Left cardiac atrium (tissue), 4 donors: ENCODE data around the gene SPIRE2. TPM values are rescaled to one million over a fixed set of nuclear protein-coding genes. Genes with fewer than 3 reads are reported as not detected.
A peak's percentile ranks its signal among the peaks of the same experiment; 100 is the strongest.
"Not testable (repeated sequence)": the region's sequence is repeated elsewhere in the genome, so short reads cannot be mapped to it uniquely, and the experiment has no call there.

Experiments used
- ATAC-seq, 2 donors: fragments of 200-7000 bp; cut with Tn5 transposase; one replicate each; pipeline ENCODE4 v1.9.1; 2020; ENCODE audit warnings: mild to moderate bottlenecking in 2 of 2, moderate library complexity in 2 of 2
- DNase-seq: peaks from one replicate; pipeline ENCODE4 v3.0.0-alpha.2; 2020
- intact Hi-C, 2 donors: fragments of 100-400 bp; cut with DNase I; formaldehyde crosslinking; loops; one replicate each; pipeline versions ENCODE4 v1.14.1 to v1.15.1; 2022 to 2023
- long read RNA-seq: library from polyadenylated mRNA; unstranded; transcript quantifications from one replicate; pipeline ENCODE4 v2.0.0, GENCODE V29; 2021
- total RNA-seq, 2 donors: library from RNA; stranded (reverse); fragmentation: NEBNext Ultra II Directional; extraction: Animal tissue kit (Norgen Biotek cat#: 25700); gene quantifications; one replicate each; pipeline ENCODE4 v1.2.1, GENCODE V29; 2021
- donor health status: DM: no; HTN: yes; CAD: no.
- donor health status: DM: no; HTN: yes; CAD: no; lungs with severe emphysema.
- donor health status: DM: yes; HTN: yes; CAD: no.
- donor health status: Dilated cardiomyopathy.

The SPIRE2 gene, protein sequence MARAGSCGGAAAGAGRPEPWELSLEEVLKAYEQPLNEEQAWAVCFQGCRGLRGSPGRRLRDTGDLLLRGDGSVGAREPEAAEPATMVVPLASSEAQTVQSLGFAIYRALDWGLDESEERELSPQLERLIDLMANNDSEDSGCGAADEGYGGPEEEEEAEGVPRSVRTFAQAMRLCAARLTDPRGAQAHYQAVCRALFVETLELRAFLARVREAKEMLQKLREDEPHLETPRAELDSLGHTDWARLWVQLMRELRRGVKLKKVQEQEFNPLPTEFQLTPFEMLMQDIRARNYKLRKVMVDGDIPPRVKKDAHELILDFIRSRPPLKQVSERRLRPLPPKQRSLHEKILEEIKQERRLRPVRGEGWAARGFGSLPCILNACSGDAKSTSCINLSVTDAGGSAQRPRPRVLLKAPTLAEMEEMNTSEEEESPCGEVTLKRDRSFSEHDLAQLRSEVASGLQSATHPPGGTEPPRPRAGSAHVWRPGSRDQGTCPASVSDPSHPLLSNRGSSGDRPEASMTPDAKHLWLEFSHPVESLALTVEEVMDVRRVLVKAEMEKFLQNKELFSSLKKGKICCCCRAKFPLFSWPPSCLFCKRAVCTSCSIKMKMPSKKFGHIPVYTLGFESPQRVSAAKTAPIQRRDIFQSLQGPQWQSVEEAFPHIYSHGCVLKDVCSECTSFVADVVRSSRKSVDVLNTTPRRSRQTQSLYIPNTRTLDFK
- 1 to 10 TPM; 1.2 to 2.0 TPM for total RNA-seq
- long read RNA-seq, partial matches to known transcripts = 0 of 1 reads
- long read RNA-seq, other reads (novel, unspliced or antisense) = 1 of 1 reads

- intact Hi-C loops = no loop called here
- DNase-seq (peak; percentile 82), ATAC-seq (peak; percentile 84 to 92)
These were observed at the start of gene SPIRE2 for GRCh38 chr16:89828199-89828869. TSS of gene SPIRE2 (plus strand) at chr16:89828475. CDS start at chr16:89828551, 76 bp downstream.

GRCh38 chr16:89779231-89779908 is 48.9 kb upstream of the SPIRE2 start:
- intact Hi-C loops = no loop called here
- ATAC-seq = no peak
- no peak for DNase-seq

DNA sequence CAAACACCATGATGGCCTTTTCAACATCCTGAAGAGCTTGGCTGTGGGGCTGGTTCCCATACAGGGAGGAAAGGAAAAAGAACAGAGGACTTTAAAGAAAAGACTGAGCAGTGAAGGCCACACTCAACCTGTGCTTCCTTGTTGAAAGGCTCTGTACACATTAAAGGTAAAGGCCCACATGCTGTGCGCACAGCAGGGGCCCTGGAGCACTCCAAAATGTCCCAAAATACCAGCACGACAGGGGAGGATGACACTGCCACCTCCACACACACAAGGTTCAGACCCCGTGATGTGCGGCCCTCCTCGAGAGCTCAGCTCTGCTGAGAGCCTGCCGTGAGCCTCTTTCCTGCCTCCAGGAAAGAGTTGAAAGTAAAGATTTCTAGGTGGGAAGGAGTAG is 48.4 kb upstream of the SPIRE2 start:
- ATAC-seq = no peak
- no peak for DNase-seq
- intact Hi-C loops = no loop called here

GRCh38 chr16:89782489-89782888 is 45.8 kb upstream of the SPIRE2 start:
- ATAC-seq (no peak), DNase-seq (no peak)
- intact Hi-C loops = no loop called here

- not testable (repeated sequence) for ATAC-seq
These were observed 44.3 kb upstream of the SPIRE2 start for GRCh38 chr16:89783952-89784351.

DNA sequence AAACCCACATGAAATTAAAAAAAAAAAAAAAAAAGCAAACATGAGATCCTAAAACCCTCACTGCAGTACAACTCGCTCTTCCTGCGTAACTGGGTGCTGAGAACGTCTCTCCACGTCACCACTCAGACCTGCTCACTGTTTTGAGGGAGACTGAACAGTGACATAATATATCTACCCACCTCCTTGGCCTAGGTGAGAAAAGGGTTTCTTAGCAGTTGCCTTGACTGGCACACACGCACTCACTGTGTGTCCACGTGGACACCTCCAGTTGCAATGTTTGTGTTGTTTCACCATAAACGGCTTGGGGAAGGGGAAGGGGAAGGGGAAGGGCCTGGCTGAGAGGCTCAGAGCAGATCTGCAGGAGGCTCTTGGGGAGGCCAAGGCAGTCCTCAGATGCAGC is 43.9 kb upstream of the SPIRE2 start:
- intact Hi-C loops = no loop called here
- peak in 1 of 2 donors; percentile 42 for ATAC-seq

More at GRCh38 chr16:89783952-89784351, 44.3 kb upstream of the SPIRE2 start:
- DNase-seq, intact Hi-C loops: not testable (repeated sequence)

GRCh38 chr16:89785523-89786155 is 42.6 kb upstream of the SPIRE2 start:
- intact Hi-C loops = no loop called here
- DNase-seq (no peak), ATAC-seq (peak in 1 of 2 donors; percentile 51)

More for the DNA sequence above, 43.9 kb upstream of the SPIRE2 start:
- no peak for DNase-seq

DNA sequence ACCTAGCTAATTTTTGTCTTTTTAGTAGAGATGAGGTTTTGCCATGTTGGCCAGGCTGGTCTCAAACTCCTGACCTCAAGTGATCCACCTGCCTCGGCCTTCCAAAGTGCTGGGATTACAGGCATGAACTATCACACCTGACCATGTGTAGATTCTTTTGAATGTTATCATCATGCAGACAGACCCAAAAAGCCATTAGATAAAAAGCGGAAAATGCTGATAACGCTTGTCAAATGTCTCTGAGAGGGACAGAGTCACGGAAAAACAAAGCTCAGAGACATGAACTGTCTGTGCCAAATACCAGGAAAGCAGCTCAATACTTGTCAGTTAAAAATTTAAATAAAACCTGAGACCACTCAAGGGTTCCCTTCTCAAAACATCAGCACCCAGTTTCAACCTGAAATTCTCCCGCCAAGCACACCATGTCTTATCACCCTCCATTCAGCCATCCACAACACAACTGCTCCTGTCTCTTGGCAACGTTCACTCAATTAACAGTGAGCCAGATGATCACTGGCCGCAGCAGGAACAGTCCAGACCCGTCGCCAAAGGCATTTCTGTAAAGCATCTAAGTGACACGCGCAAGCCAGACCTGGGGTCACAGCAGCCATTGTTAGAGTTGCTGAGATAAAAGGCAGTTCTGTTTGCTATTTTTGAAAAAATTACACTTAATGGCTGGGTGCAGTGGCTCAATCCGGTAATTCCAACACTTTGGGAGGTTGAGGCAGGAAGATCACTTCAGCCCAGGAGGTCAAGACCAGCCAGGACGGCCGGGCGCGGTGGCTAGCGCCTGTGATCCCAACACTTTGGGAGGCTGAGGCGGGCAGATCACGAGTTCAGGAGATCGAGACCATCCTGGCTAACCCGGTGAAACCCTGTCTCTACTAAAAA is 41.6 kb upstream of the SPIRE2 start:
- ATAC-seq (peak; percentile 45 to 60), DNase-seq (no peak)
- intact Hi-C loops = no loop called here

GRCh38 chr16:89787365-89787805 is 40.9 kb upstream of the SPIRE2 start:
- ATAC-seq = no peak
- intact Hi-C loops = no loop called here
- no peak for DNase-seq

GRCh38 chr16:89791278-89791995 is 36.8 kb upstream of the SPIRE2 start:
- ATAC-seq = peak in 1 of 2 donors; percentile 72
- intact Hi-C loops = loop anchor here in 1 of 2 donors (10.0 kb wide), 1 partner anchor 87 kb away; the partner anchor contains the start of gene SPATA2L

GRCh38 chr16:89793092-89793491 is 35.2 kb upstream of the SPIRE2 start:
- not testable (repeated sequence) for ATAC-seq
- peak; percentile 54 for DNase-seq
- intact Hi-C loops = loop anchor here in 1 of 2 donors (10.0 kb wide), 1 partner anchor 88 kb away; the partner anchor contains the start of gene SPATA2L

More at GRCh38 chr16:89791278-89791995, 36.8 kb upstream of the SPIRE2 start:
- DNase-seq = no peak

DNA sequence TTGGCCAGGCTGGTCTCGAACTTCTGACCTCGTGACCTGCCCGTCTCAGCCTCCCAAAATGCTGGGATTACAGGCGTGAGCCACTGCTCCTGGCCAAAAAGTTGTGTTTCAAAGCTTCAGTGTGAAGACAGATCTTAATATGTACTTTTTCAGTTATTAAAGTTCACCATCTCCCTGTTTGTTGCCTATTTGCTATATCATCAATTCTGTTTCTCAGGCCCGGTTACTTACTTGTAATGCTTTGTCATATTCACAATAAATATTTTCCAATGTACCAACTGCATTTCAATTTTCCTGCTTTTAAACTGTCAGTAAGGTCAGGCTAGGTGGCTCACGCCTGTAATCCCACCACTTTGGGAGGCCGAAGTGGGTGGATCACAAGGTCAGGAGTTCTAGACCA is 34.3 kb upstream of the SPIRE2 start:
- no peak for DNase-seq
- ATAC-seq = no peak
- intact Hi-C loops = loop anchor here in 1 of 2 donors (10.0 kb wide), 1 partner anchor 89 kb away; the partner anchor contains the start of gene SPATA2L

DNA sequence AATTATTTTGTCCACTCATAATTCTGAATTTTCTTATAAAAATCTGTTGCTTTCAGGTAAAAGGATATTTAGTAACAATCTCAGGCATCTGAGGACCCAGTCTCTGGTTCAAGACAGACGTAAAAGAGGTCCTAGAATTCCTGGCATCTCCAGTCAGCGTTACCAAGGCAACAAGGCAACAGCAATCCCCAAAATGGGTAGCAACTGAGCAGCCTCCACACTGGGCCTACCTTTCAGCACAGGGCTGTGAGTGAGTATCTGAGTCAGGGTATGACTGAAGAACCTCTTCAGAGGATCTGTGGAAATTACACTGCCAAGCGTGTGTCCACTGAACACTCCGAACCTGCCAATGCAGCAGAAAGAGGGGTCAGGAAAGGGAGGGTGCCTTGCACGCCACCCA is 32.6 kb upstream of the SPIRE2 start:
- DNase-seq (no peak), ATAC-seq (no peak)
- intact Hi-C loops = loop anchor here in 1 of 2 donors (10.0 kb wide), 1 partner anchor 91 kb away; the partner anchor contains the start of gene SPATA2L

GRCh38 chr16:89796104-89796503 is 32.2 kb upstream of the SPIRE2 start:
- intact Hi-C loops = loop anchor here in 1 of 2 donors (10.0 kb wide), 1 partner anchor 91 kb away; the partner anchor contains the start of gene SPATA2L
- ATAC-seq (no peak), DNase-seq (no peak)

DNA sequence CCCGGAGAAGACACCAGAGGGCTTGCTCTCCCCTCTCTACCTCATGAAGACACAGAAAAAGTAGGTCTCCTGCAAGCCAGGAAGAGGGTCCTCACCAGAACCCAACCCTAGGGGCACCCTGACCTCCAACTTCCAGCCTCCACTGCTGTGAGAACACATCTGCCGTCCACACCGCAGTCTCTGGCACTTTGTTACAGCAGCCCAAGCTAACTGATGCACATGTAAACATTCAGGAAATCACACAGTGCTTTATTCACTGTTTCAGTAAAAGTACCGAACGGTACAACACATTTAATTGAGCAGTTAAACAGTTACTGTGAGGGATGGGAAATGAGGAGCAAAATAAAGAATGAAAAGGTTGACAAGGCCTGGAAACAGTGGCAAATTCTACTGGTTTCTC is 30.1 kb upstream of the SPIRE2 start:
- intact Hi-C loops = loop anchor here in 1 of 2 donors (10.0 kb wide), 1 partner anchor 93 kb away; the partner anchor contains the start of gene SPATA2L
- ATAC-seq (no peak), DNase-seq (no peak)

DNA sequence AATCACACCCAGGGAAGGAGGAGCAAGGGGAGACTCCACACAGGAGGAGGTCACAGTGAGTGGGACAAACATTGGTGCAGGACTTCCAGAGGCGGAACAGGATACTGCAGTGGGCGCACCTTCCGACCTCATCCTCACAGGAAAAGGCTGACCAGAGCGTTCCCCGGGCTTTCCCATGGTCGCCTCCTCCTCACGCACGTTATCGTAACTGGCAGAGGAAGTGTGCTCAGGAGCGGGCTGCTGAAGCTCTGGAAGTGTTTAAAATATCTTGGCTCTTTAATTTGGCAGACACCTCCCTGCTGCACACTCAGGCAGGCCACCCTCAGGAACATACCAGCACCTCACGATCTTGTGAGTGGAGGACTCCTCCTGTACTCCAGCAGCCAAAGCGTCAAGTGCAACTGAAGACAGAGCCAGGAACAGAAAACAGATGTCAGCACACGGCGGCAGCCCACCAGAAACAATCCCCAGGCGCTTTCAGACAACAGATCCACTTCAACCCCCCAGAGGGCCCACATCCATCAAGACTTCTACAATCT is 29.4 kb upstream of the SPIRE2 start:
- ATAC-seq (peak; percentile 86 to 95), DNase-seq (peak; percentile 66)
- intact Hi-C loops = loop anchor here in 1 of 2 donors (10.0 kb wide), 1 partner anchor 94 kb away; the partner anchor contains the start of gene SPATA2L
